GM15510 (cell line): ENCODE results near the gene EPHX1.

ENCODE experiments used
- POLR2A ChIP-seq: IDR thresholded peaks from 3 replicates; pipeline ENCODE4 v1.6.1; 2011; ENCODE audit warnings: borderline replicate concordance; ENCODE audit not compliant: insufficient read length; ENCODE audit errors: extremely low read depth

The EPHX1 gene

DNA sequence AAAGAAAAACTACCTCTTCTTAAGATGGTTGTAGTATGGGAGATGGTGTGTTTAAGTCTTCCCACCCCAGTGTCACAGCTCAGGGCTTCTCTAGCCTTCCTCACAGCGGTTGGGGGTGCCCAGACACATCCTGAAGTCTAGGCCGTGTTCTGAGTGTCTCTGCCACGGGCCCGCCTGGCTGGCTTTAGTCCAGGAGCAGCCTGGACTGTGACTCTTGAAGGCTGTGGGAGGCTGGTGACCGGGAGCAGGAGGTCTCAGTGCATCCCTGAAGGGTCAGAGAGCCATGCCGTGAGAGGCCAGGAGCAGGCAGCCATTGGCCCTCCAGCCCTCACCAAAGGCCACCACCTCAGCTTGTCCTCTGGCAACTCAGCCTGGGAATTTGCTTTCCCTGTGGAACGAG is 4.5 kb downstream of the EPHX1 start:
- no peak for TF ChIP-seq POLR2A

DNA sequence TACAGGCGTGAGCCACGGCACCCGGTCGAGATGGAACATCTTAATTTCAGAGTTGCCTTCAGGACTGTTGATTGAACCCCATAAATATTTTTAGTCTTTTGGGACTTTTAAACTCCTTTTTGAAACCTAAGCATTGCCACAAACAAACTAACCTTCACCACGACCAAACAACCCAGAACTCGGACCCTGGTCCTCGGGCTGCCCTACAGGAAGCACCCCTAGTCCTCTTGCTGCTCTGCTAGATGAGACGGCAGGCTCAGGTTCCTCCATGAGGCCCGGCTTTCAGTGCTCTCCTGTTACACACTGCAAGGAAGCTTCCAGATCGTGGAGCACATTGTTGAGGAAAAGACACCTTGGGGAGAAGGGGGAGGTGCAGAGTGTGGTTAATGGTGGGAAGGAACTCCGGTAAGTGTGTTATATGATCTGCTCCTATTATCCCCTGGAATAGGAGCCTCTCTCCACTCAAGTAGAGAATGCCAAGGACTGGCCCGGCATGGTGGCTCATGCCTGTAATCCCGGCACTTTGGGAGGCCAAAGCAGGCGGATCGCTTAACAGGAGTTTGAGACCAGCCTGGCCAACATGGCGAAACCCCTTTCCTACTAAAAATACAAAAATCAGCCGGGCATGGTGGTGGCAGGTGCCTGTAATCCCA is 5.7 kb downstream of the EPHX1 start:
- TF ChIP-seq POLR2A, result no peak

DNA sequence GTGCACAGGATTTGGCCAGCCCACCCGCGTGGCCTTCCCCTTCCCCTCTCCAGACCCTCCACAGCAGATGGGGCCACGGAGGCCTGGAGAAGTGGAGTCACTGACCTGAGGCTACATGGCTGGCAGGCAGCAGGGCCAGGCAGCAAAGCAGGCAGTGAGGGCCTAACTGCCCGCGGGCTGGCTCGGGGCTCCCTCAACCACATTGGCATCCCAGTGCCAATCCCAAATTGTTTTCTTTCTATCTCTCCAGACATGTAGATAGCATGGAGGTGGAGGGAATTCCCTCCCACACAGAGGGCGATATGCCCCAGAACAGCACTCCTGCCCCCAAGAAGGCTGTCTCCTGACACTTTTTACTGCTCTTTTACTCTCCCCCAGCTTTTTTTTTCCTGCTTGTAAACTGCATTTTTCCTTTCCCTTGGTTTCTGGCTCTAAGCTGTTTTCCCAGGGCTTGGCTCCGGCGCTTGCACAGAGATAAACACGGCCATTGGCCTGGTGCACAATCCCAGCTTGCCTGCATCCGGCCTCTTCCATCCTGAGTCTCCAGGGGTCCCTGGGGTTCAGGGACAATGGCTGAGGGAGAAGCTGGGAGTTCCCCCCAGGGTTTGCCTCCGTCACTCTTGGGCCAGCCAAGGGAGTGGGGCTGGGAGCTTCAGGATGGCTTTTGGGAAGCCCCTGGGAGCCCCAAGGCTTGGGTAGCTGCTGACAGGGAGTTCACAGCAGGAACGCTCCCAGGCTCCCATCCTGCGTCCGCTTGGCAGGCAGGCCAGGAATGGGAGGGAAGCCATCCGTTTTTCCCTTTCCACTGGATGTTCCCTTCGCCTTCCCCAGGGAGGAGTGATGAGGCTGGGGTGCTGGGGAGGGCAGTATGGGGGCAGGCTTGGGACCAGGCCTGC is 7.0 kb downstream of the EPHX1 start:
- TF ChIP-seq POLR2A, result no peak

DNA sequence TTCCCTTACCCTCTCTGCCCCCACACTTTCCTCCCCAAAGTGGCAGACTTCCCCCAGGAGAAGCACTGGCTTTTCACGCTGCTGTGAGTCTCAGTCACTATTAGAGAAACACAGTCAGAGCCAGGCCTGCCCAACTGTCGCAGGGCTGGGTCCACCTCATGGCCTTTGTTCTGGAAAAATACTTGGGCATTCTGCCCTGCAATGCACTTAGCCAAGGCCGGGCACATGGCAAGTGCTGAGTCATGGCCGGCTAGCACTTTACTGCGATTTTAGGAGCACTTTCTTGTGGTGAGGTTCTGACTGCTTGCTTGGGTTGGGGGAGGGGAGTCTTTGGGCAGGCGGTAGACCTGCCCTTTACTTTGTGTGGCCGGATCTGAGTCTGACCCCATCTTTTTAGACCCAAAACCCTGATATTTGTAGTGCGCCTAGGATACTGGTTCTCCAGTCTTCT is 7.7 kb downstream of the EPHX1 start:
- no peak for TF ChIP-seq POLR2A

DNA sequence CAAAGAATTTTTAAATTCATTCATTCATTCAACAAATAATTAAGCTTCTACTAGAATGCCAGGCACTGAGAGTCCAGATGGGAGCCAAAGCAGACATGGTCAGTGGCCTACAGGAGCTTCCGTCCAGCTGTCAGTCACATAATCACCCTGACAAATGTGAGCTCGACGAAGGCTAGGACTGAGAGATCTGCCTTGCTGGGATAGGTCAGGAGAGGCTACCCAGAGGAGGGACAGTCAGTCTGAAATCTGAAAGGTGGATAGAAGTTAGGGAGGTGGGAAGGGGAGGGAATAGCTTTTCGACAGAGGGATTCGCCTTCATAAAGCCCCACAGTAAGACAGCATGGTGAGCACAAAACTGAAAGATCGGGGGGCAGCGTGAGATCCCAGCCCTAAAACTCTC is 8.3 kb downstream of the EPHX1 start:
- TF ChIP-seq POLR2A, result no peak

DNA sequence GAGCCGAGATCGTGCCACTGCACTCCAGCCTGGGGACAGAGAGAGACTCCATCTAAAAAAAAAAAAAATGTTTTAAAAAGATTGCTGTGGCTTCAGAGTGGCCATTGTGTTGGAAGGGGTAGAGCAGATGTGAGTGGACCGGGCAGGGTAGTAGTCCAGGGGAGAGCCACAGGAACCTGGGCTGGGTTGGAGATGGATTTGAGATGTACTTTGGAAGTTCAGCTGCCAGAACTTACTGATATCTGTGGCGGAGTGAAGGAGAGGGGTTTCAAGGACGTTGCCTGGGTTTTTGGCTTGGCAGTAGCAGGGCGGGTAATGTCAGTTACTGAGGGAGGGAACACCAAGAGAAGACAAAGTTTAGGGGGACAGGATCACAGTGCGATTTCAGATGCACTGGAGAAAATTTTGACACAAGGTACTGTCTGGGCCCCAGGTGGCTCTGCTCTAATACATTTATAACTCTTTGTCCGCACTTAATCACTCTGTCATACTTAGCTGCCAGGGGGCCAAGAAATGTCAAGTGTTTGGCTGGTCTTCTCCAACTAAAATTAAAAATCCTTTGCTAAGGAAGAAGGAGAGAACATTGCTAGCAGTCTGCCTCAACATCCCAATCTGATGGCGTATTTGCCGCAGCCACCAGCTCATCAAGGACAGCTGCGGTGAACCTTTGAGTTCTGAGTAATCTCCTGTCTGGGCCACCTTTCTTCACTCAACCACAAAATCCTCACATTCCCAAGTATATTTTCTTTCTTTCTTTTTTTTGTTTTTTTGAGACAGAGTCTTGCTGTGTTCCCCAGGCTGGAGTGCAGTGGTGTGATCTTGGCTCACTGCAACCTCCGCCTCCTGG is 9.6 kb downstream of the EPHX1 start:
- TF ChIP-seq POLR2A, result no peak

DNA sequence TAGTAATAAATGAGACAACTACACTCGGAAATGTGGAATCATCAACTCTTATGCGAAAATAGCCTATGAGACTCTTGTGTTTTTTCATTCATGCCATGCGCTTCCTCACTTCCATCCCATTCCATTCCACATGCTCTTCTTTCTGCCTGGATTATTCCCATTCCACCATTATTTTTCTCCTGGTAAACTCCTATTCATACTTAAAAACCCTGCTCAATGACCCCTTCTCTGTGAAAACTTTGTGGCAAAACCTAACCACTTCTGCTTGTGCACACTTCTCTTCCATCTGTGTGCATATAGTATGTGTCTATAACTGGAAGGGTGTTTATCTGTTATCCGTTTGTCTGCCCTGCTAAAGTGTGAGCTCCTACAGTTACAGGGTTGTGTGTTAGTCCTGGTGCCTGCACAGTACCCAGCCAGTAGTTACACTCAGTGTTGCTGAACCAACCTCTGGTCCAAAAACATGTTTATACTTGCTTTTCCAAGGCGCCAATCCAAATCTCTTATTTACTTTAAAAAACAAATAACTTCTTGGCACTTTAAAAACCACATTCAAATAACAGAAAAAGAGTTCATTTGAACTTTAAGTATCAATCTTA is 10.7 kb downstream of the EPHX1 start:
- TF ChIP-seq POLR2A, result no peak

DNA sequence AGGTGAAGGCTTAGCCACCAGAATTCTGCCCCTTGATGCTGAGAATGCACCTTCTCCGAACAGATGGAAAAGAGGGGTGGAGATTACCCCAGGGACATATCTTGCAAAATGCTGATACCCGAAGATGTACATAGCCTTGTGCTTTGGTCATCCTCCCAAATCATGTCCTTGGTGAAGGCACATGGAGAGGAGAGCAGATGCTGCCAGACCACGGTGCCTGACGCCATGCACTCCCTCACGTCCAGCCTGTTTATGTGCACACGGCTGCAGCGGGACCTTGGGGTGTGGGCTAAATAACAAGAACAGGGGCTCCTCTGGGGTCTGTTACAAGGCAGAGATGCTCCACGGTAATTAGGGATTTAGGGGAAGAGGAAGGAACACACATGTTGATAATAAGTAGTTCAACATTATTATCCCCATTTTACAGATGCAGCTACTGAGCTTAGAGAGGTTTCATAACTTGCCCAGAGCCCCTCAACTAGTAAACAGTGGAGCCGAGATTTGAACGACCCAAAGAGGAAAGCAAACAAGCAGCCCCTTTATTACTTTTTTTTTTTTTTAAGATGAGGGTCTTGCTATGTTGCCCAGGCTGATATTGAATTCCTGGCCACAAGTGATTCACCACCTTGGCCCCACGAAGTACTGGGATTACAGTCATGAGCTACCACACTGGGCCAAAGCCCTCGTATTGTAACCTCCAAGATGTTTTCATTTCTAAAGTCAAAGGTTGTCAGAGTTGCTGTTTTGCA is 12.9 kb downstream of the EPHX1 start:
- TF ChIP-seq POLR2A, result no peak

DNA sequence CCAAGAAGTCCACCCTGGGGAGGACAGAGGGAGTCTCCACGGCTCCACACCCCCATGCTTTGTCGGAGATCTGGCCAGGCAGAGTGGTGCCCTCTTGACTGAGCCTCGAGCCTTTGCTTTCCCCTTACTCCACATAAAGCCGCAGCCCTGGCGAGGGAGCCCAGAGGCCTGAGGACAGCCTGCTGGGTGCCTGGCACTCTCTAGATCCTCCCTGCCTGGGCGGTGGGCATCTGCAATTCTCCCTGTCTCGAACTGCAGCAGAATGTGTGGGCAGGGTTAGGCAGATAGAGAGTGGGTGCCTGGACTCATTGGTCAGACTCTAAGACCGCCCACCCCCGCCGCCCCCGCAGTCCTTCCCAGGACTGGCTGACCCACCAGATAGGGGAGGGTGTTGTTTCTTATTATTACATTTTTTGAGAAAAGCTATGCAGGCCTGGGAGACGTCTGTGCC is 13.9 kb downstream of the EPHX1 start:
- no peak for TF ChIP-seq POLR2A

DNA sequence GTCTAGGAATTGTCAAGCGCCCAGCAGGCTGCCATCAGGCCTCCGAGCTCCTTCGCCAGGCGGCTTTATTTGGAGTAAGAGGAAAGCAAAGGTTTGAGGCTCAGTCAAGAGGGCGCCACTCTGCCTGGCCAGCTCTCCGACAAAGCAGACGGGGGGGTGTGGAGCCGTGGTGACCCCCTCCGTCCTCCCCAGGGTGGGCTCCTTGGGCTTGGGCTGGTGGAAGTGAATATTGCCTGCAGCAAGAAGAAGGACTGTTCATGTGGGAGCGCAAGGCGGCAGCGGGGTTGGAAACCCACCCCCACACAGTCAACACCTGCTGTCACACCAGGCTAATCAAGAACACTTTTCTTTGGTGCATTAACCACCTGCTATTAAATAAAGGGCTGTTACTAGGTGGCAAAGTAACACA is 14.6 kb downstream of the EPHX1 start:
- no peak for TF ChIP-seq POLR2A

DNA sequence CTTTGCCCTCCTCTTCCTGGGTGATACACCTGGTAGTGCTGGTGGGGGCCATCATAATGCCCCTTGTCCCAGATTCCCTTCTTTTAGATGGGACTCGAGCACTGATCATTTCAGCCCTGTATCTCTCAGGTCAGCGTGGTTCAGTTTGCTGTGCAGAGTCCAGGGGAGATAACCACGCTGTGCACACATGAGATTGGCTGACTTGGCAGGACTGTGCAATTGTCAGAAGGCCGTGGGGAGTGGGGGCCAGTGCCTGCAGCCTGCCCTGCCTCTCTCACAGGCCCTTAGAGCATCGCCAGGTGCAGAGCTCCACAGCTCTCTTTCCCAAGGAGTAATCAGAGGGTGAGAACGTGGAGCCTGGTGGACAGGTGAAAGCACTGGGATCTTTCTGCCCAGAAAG is 15.2 kb downstream of the EPHX1 start:
- TF ChIP-seq POLR2A, result no peak

DNA sequence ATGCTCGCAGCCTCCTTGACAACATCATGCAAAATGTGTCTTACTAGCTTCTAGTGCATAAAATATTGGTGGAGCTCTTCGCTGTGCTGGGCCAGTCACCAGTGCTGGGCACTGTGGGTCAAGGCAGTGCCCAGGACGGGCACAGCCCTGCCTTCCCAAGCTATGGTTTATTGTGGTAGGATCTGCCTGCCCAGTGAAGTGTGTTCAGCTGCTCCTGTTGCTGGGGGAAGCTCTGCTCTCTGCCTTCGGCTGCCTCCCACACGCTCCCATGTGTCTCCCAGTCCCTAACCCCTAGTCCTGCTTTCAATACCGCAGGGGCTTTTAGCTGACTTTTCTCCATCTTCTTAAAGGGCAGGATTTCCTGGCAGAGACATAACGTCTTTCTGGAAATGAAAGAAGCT is 15.7 kb downstream of the EPHX1 start:
- no peak for TF ChIP-seq POLR2A

DNA sequence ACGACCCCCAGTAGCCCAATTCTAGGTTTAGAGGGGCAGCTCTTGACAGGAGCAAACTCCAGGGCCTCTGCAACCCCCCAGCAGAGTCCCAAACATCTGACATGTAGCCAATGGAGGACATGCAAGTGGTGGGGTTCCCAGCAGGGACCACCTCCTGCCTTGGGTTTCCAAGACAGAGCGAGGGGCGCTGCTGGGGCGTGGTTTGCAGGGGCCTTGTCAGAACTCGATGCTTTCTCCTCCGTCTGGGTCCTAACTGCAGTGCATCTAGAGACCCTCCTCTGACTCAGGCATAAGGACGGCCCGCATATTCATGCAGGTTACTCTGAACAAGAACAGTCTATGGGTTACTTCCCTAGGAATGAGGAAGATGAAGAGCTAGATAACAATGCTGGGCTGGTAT is 17.2 kb downstream of the EPHX1 start:
- no peak for TF ChIP-seq POLR2A
